GM18499 (cell line): ENCODE data around the gene GASK1A.

Source experiments
- ATAC-seq: cut with Tn5 transposase; IDR thresholded peaks from one replicate; pipeline ENCODE4 v1.9.1; 2021; ENCODE audit warnings: moderate number of reproducible peaks; ENCODE audit not compliant: insufficient read depth, unreplicated experiment

GASK1A gene

GRCh38 chr3:43079536-43080332, 100.6 kb downstream of the GASK1A start:
- ATAC-seq, result no peak

- ATAC-seq, result no peak
These were observed 101.8 kb downstream of the GASK1A start for GRCh38 chr3:43080726-43081568.

- no peak for ATAC-seq
These were observed 102.7 kb downstream of the GASK1A start for GRCh38 chr3:43081796-43082195.

- no peak for ATAC-seq
These were observed 103.3 kb downstream of the GASK1A start for GRCh38 chr3:43082457-43082856.

GRCh38 chr3:43086460-43087165, 107.5 kb downstream of the GASK1A start:
- no peak for ATAC-seq

- no peak for ATAC-seq
These were observed 108.2 kb downstream of the GASK1A start for GRCh38 chr3:43087249-43087776.

GRCh38 chr3:43089081-43089480, 110.0 kb downstream of the GASK1A start:
- no peak for ATAC-seq

GRCh38 chr3:43090238-43090637, 111.1 kb downstream of the GASK1A start:
- ATAC-seq, result no peak

- no peak for ATAC-seq
These were observed 112.4 kb downstream of the GASK1A start for GRCh38 chr3:43091481-43091880.

GRCh38 chr3:43093006-43093405, 113.9 kb downstream of the GASK1A start:
- no peak for ATAC-seq

GRCh38 chr3:43093974-43094373, 114.9 kb downstream of the GASK1A start:
- ATAC-seq, result no peak

- no peak for ATAC-seq
These were observed 115.3 kb downstream of the GASK1A start for GRCh38 chr3:43094381-43094780.

GRCh38 chr3:43094851-43095250, 115.7 kb downstream of the GASK1A start:
- no peak for ATAC-seq

GRCh38 chr3:43095370-43095769, 116.3 kb downstream of the GASK1A start:
- ATAC-seq, result no peak

- ATAC-seq, result no peak
These were observed 117.7 kb downstream of the GASK1A start for GRCh38 chr3:43096761-43097160.

GRCh38 chr3:43097400-43098080, 118.4 kb downstream of the GASK1A start:
- ATAC-seq, result no peak

GRCh38 chr3:43098761-43099160, 119.7 kb downstream of the GASK1A start:
- no peak for ATAC-seq

- no peak for ATAC-seq
These were observed 123.8 kb downstream of the GASK1A start for GRCh38 chr3:43102773-43103480.

- ATAC-seq, result no peak
These were observed 124.9 kb downstream of the GASK1A start for GRCh38 chr3:43104039-43104438.
